Measurements from ENCODE around the gene BMPR1B.
"Not testable (repeated sequence)": the region's sequence is repeated elsewhere in the genome, so short reads cannot be mapped to it uniquely, and the experiment has no call there.

Gene BMPR1B

GRCh38 chr4:95093936-95094929 lies 336.5 kb downstream of the BMPR1B start:
- DNase-seq = no peak

GRCh38 chr4:95095348-95095974 lies 337.7 kb downstream of the BMPR1B start:
- no peak for DNase-seq

GRCh38 chr4:95102162-95102790 lies 344.5 kb downstream of the BMPR1B start:
- no peak for DNase-seq

- DNase-seq = no peak
Observed at GRCh38 chr4:95105112-95105511, 347.4 kb downstream of the BMPR1B start.

GRCh38 chr4:95105983-95106382 lies 348.2 kb downstream of the BMPR1B start:
- DNase-seq = no peak

- DNase-seq = no peak
Observed at GRCh38 chr4:95106408-95106928, 348.7 kb downstream of the BMPR1B start.

GRCh38 chr4:95107004-95107403 lies 349.2 kb downstream of the BMPR1B start:
- no peak for DNase-seq

GRCh38 chr4:95107635-95108034 lies 349.9 kb downstream of the BMPR1B start:
- no peak for DNase-seq

GRCh38 chr4:95108883-95109421 lies 351.2 kb downstream of the BMPR1B start:
- DNase-seq = no peak

GRCh38 chr4:95114521-95114920 lies 356.8 kb downstream of the BMPR1B start:
- DNase-seq = no peak

GRCh38 chr4:95118497-95118896 lies 360.7 kb downstream of the BMPR1B start:
- DNase-seq = no peak

GRCh38 chr4:95120456-95120855 lies 362.7 kb downstream of the BMPR1B start:
- no peak for DNase-seq

- DNase-seq = no peak
Observed at GRCh38 chr4:95122001-95122400, 364.2 kb downstream of the BMPR1B start.

- DNase-seq = no peak
Observed at GRCh38 chr4:95124906-95125504, 367.2 kb downstream of the BMPR1B start.

- no peak for DNase-seq
Observed at GRCh38 chr4:95129031-95129430, 371.3 kb downstream of the BMPR1B start.

- peak; percentile 55 for DNase-seq
Observed at GRCh38 chr4:95129821-95130311, 372.1 kb downstream of the BMPR1B start.

- not testable (repeated sequence) for DNase-seq
Observed at GRCh38 chr4:95134016-95134415, 376.3 kb downstream of the BMPR1B start.

GRCh38 chr4:95139424-95139823 lies 381.7 kb downstream of the BMPR1B start:
- DNase-seq = not testable (repeated sequence)

GRCh38 chr4:95141361-95141760 lies 383.6 kb downstream of the BMPR1B start:
- DNase-seq = no peak

GRCh38 chr4:95142932-95143331 lies 385.2 kb downstream of the BMPR1B start:
- DNase-seq = no peak

- no peak for DNase-seq
Observed at GRCh38 chr4:95151255-95151654, 393.5 kb downstream of the BMPR1B start.

GRCh38 chr4:95153182-95153581 lies 395.4 kb downstream of the BMPR1B start:
- DNase-seq = no peak
